Gastrocnemius medialis (tissue), 4 donors: Measurements from ENCODE around the gene KLHL26.

ENCODE experiments used
- POLR2A ChIP-seq, 2 donors: fragments of 450-650 bp; IDR thresholded peaks; one replicate each; pipeline ENCODE4 v1.6.1; 2017; ENCODE audit warnings: antibody characterized with exemption in 2 of 2, mild to moderate bottlenecking in 2 of 2, moderate library complexity in 2 of 2
- TF ChIP-seq, protein P1 (sequence below), 5 experiments: fragments of 450-650 bp in 3 of 5; fragments of 200-600 bp in 2 of 5; sonication (generic) in 2 of 5; IDR thresholded peaks in 4 of 5; conservative IDR thresholded peaks in 1 of 5; 1 replicate in 4 of 5; 2 replicates in 1 of 5; pipeline ENCODE4 v1.5.1; 2016 to 2019; ENCODE audit warnings: antibody characterized with exemption in 5 of 5, mild to moderate bottlenecking in 3 of 5, moderate library complexity in 3 of 5

DNA sequence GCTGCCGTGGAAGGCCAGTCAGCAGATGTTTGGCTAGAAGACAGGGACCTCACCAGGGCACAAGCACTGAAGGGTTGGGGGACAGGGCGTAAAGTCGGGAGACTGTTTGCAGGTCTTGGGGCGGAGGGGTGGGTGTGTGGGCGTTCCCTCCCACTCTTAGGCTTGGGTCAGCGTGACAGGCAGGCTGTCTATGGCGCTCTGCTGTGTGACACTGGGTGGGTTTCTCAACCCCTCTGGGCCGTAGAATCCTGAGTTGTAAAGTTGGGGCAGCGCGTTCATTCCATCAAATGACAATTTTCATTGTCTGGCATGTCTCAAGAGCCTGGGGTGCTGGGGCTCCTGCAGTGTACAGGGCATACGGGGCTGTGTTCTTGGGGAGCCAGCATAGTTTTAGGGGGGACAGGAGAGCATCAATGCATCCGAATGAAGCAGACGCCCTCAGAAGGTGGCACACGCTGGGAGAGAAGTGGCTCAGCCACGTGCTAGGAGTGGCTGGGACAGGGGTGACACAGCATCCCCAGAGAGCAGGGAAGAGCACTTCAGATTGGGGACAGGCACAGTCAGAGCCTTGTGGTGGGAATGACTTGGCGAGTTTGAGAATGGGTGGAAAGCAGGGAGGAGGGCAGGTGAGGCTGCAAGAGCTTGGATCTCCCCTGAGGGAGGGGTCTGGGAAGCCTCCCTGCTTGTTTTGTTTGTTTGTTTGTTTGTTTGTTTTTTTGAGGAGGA is 51.1 kb downstream of the KLHL26 start:
- TF ChIP-seq, protein P1, sequence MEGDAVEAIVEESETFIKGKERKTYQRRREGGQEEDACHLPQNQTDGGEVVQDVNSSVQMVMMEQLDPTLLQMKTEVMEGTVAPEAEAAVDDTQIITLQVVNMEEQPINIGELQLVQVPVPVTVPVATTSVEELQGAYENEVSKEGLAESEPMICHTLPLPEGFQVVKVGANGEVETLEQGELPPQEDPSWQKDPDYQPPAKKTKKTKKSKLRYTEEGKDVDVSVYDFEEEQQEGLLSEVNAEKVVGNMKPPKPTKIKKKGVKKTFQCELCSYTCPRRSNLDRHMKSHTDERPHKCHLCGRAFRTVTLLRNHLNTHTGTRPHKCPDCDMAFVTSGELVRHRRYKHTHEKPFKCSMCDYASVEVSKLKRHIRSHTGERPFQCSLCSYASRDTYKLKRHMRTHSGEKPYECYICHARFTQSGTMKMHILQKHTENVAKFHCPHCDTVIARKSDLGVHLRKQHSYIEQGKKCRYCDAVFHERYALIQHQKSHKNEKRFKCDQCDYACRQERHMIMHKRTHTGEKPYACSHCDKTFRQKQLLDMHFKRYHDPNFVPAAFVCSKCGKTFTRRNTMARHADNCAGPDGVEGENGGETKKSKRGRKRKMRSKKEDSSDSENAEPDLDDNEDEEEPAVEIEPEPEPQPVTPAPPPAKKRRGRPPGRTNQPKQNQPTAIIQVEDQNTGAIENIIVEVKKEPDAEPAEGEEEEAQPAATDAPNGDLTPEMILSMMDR (IDR thresholded peaks at IDR 0.05 in 4 of 5, conservative IDR thresholded peaks at IDR 0.05 in 1 of 5) = no peak
- TF ChIP-seq POLR2A (IDR thresholded peaks at IDR 0.05) = no peak
